Fibroblast of upper back skin (primary cell): ENCODE measurements around the gene HMGCL.
A peak's percentile ranks its signal among the peaks of the same experiment; 100 is the strongest.
"Not testable (repeated sequence)": the region's sequence is repeated elsewhere in the genome, so short reads cannot be mapped to it uniquely, and the experiment has no call there.

Experiments used
- DNase-seq: peaks from one replicate; pipeline ENCODE4 v3.0.0-alpha.2; 2013

HMGCL gene

DNA sequence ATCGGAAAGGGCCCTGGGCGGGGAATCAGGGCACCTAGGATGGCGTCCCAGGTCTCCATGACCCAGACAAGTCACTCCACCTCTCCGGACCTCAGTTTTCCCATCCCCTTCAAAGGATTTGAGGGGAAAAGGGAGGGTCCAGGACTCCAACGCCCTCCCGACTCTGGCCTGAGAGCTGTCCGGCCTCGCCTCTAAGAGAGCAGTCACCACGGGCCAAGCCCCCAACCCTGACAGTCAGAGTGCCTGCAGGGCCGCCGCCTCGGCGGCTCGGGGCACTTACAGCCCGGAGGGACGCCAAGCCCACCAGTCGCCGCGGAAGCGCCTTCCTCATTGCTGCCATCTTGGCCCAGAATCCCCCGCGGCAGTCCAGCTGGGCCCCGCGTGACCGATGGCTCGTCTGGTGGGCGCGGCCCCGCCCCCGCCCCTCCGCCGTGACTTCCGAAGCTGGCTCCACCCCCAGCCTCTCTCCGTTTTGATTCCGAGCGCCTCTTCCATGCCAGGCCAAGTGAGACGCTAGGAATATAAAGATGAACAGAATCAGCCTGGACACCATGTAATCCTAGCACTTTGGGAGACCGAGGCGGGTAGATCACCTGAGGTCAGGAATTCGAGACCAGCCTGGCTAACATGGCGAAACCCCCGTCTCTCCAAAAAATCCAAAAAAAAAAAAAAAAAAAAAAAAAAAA is at the start of gene HMGCL:
TSS of gene HMGCL (minus strand) at position 354 of the 686 bp plus-strand sequence. CDS start at position 340, 14 bp downstream.
- DNase-seq, result peak; percentile 86

DNA sequence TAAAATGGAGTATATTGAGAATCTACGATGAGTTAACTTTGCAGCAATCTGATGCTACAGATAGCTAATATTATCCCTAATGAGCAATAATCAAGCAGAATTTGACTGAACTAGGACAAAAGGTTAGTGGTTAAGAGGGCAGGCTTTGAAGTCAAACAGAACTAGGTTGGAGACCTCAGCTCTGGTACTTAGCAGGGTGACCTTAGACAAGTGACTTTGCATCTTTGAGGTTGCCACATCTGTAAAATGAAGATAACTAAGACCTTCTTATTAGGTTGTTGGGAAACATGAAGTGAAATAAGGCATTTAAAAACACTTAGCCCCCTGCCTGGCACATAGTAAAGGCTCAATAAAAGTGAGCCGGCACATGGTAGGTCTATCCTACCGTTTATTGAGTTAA is 47.2 kb upstream of the HMGCL start:
- no peak for DNase-seq

GRCh38 chr1:23869051-23869450 is 43.8 kb upstream of the HMGCL start:
- DNase-seq, result no peak

GRCh38 chr1:23868557-23869016 is 43.4 kb upstream of the HMGCL start:
- no peak for DNase-seq

DNA sequence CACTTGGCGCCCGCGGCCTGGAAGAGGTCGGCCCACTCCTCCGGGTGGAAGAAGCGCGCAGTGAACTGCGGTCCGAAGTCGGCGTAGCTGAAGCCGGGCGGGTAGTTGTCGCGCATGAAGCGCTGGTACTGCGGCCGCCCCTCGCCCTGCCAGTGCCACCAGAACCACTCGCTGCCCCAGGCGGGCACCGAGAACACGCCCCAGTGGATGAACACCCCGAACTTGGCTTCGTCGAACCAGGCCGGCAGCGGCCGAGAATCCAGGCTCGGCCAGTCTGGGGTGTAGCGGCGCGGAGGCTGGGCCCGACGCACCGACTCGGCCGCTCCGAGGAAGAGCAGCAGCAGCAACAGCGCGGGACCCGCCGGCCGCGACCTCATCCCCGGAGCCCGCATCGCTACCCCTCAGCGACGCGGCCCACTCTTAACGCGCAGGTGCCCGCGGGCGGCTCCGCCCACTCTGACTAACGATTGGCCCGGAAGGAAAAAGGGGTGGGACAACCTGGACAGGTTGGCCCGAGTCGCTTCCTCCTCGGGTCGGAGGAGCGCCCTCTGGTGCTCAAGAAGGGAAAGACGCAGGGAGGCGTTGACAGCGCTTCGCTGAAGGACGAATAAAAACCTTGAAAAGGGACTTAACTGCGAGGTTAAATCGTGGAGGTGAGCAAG is 42.8 kb upstream of the HMGCL start, which contains the start of gene FUCA1:
TSS of gene FUCA1 (minus strand) at position 396 of the 662 bp plus-strand sequence. CDS start at position 392, 4 bp downstream.
- DNase-seq, result peak; percentile 79

GRCh38 chr1:23867542-23867894 is 42.3 kb upstream of the HMGCL start:
- no peak for DNase-seq

- peak; percentile 51 for DNase-seq
These were observed 40.3 kb upstream of the HMGCL start for GRCh38 chr1:23865543-23865930.

GRCh38 chr1:23864801-23865542 is 39.7 kb upstream of the HMGCL start:
- DNase-seq, result no peak

- DNase-seq, result no peak
These were observed 37.4 kb upstream of the HMGCL start for GRCh38 chr1:23862640-23863039.

DNA sequence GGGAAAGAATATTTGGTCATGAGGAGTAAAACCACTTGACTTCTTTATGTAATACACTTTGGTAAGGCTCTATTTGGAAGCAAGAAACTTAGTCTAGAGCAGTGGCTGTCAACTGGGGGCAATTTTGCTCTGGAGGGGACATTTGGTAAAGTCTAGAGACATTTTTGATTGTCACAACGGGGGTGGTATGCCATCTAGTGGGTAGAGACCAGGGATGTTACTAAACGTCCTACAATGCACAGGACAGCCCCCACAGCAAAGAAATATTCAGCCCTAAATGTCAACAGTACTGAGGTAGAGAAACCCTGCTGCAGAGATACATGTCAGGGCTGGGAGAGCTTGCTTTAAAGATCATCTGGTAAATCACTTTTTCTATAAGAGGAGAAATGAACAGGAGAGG is 29.3 kb upstream of the HMGCL start:
- no peak for DNase-seq

DNA sequence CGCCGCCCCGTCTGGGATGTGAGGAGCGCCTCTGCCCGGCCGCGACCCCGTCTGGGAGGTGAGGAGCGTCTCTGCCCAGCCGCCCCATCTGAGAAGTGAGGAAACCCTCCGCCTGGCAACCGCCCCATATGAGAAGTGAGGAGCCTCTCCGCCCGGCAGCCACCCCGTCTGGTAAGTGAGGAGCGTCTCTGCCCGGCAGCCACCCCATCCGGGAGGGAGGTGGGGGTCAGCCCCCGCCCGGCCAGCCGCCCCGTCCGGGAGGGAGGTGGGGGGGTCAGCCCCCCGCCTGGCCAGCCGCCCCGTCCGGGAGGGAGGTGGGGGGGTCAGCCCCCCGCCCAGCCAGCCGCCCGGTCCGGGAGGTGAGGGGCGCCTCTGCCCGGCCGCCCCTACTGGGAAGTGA is 27.9 kb upstream of the HMGCL start:
- not testable (repeated sequence) for DNase-seq

- DNase-seq, result not testable (repeated sequence)
These were observed 26.2 kb upstream of the HMGCL start for GRCh38 chr1:23851406-23851805.

GRCh38 chr1:23848673-23849616 is 23.7 kb upstream of the HMGCL start:
- DNase-seq, result no peak

DNA sequence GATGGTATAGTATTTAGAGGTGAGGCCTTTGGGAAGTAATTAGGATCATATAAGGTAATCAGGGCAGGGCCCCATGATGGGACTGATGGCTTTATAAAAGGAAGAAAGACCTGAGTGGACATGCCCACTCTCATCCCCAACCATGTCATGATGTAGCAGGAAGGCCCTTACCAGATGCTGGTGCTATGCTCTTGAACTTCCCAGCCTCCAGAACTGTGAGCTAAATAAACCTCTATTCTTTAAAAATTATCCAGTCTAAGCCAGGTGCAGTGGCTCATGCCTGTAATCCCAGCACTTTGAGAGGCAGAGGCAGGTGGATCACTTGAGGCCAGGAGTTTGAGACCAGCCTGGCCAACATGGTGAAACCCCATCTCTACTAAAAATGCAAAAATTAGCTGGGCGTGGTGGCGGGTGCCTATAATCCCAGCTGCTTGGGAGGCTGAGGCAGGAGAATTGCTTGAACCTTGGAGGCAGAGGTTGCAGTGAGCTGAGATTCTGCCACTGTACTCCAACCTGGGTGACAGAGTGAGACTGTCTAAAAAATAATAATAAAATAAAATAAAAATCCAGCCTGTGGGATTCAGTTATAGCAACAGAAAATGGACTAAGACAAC is 22.4 kb upstream of the HMGCL start:
- DNase-seq, result not testable (repeated sequence)

- no peak for DNase-seq
These were observed 19.9 kb upstream of the HMGCL start for GRCh38 chr1:23845163-23845562.

GRCh38 chr1:23843644-23844043 is 18.4 kb upstream of the HMGCL start:
- no peak for DNase-seq

GRCh38 chr1:23838401-23838866 is 13.2 kb upstream of the HMGCL start:
- DNase-seq, result peak; percentile 17

DNA sequence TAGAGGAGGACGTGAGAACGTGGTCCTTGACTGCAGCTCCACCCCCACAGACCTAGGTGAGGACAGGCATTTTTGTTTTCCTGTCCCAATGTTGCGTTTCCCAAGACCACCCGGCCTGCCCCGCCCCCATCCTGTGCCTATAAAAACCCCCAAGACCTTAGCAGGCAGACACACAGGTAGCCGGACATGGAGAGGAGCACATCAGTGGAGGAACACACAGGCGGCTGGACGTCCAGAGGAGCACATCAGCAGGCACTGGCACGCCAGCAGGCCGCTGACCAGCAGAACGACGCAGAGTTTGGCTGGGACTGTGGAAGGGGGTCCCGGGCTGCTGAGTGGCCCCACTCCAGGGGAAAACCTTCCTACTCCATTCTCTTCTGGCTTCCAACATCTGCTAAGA is 12.7 kb upstream of the HMGCL start:
- DNase-seq, result no peak

- DNase-seq, result no peak
These were observed 10.8 kb upstream of the HMGCL start for GRCh38 chr1:23836037-23836436.

DNA sequence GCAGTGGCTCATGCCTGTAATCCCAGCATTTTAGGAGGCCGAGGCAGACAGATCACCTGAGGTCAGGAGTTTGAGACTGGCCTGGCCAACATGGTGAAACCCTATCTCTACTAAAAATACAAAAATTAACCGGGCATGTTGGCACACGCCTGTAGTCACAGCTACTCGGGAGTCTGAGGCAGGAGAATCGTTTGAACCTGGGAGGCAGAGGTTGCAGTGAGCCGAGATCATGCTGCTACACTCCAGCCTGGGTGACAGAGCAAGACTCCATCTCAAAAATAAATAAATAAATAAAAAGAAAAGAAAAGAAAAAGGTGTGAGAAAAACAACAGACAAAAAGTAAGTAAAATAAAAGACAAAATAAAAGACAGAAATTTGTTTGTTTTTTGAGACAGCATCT is 8.9 kb upstream of the HMGCL start:
- DNase-seq, result not testable (repeated sequence)

DNA sequence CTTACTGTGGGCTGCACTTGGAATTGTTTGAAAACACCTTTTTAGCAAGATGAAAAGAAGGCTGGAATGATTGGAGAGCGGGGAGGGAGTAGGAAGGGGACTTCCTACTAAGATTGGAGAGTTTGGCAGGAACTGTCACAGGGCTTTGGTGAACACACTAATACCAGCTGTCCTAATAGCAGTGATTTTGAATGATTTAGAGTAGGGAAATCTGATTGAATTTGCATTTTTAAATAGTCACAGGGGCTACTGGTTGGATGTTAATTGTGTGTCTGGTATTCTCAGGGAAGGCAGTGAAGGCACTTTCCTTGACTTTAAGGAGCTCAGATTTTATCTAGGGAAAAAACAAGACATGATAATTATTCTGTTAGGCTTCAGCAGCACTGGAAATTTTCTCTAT is 2.5 kb upstream of the HMGCL start:
- DNase-seq, result no peak

DNA sequence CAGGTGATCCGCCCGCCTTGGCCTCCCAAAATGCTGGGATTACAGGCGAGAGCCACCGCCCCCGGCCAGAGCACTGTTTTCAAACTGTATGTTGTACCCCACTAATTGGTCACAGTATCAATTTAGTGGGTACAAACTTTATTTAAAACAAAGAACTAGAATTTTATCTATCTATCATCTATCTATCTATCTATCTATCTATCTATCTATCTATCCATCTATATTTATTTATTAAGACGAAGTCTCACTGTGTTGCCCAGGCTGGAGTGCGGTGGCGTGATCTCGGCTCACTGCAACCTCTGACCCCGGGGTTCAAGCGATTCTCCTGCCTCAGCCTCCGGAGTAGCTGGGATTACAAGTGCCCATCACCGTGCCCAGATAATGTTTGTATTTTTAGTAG is 1.4 kb upstream of the HMGCL start:
- not testable (repeated sequence) for DNase-seq
